DMS79 treated with DMSO at 0.1 percent for 48 hours (cell line): ENCODE data around the gene RAB6B.

ENCODE experiments used
- DNase-seq: peaks from one replicate; lab custom pipeline; 2025; lab: John Stamatoyannopoulos, UW

RAB6B gene

DNA sequence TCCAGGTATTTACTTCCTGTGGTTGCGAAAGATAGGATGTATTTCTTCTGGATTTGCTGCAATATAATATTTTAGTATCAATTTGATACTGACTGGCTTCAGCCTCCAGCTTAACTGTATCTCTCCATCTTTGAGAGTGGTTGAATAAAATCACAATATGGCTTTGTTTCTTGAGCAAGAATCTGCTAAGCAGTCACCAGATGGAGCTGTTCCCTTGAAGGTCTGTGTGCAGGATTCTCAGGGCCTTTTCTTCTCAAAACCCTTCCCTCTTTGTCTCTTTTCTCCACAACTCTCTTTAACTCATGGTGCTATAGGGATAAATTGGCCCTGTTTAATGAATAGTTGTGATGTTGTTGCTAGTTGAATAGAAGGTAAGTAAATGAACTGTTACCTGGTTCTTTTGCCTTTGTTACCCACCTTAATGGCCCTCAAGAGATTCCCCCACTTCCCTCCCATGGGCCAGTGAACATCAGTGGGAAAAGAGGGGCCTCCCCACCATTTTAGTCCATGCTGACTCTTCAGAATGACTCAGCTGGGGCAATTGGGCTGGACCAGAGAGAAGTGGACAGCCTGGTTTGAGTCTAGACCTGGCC, 34.8 kb upstream of the RAB6B start:
- DNase-seq, result peak; percentile 65

- no peak for DNase-seq
These were observed 33.4 kb upstream of the RAB6B start for GRCh38 chr3:133928903-133929607.

DNA sequence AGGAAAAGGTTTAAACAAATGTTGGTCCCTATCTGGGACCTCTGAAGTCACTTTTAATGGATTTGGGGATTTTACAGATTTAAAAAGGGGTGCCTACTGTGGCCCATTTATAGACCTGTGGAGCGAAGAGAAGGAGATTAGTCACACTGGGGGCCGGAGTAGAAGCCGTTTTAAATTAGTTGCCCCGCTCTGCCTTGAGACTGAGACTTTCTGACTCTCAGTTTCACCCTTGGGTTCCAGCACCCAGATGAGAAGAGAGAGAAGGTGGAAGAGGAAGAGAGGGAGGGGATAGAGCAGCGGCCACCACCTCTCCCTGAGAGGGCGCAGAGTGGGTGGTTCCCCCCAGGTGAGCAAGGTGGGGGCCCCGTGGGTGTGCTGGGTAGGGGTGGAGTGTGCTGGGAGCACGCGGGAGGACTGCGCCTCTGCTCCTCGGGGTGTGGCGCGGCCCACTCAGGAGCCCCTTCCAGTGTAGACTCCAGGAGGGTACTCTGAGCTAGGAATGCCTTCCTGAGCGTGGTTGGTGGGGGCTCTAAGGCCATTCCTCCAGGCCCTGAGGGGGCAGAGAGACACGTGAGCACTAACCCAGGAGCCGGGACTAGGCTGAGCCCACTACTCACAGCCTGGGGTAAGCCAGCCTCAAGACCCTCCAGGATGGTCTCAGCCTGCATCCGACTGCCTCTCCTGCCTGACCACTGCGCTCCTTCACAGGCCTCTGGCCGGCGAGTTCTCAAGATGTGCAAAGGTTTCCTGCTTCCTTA, 32.6 kb upstream of the RAB6B start:
- DNase-seq, result no peak

GRCh38 chr3:133927540-133928066, 31.9 kb upstream of the RAB6B start:
- peak; percentile 49 for DNase-seq

DNA sequence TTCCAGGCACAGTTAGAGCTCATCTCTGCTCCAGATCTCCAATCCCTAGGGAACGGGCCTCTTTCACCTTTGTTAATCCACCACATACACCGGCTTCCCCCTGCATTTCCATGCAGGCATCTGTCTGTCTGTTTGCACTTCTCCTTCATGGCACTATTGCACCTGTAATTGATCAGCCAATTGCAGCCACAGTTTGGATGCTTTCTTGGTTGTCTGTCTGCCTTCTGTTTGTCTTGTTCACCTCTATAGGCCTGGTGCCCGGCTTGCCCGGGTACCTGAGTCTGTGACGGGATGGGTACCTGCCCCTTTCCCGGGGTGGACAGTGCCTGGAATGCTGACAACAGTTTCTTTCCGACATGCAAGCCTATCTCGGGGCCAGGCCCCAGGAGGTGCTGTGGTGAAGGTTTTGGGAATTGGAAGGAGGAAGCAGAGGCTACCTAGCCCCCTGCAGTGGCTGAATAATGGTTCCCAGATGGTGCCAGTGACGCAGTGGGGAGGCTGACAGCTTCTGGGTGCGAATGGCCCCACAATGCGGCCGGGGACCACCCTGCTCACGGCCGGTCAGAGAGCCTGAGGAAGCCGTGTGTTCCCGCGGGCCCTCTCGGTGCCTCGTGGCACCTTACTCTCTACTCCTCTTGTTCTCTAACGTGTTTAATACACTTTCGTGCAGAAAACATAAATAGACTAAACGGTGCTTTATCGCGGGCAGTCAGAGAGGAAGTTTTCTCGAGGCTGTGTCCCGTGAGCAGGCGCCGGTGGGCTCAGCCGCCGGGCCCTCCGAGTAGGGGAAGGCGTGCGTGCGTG, 31.3 kb upstream of the RAB6B start:
- no peak for DNase-seq

DNA sequence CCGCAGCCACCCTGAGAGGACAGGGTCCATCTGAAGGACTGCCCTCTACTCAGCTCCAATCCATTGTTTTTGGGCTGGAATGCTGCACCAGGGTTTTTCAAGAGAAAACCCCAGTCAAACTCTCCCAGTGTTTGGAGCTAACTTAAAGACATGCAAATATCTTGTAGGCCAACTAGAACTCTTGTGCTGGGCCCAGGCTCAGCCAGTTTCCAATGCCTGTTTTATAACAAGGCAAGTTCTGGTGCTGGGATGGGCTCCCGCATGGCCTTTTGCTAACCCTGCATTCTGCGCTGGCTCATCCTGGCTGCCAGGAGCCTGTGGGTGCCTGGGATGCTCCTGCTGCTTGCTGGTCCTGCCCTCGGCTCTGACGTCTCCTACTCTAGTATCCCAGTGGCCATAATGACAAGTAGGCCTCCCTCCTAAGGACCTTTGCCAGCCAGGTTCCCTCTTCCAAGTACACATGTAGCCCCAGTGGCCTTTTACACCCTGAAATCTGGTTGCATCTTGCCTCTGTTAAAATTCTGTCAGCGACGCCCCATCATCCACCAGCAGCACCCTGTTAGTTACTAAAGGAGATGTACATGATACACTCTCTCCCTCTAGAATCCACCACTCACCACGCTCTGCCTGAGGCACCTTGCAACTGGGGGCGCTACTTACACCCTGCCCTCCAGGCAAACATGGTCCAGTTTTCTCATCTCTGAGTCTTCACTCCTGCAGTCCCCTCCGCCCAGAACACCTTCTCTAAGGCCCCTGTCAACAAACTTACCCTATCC, 30.5 kb upstream of the RAB6B start:
- no peak for DNase-seq

DNA sequence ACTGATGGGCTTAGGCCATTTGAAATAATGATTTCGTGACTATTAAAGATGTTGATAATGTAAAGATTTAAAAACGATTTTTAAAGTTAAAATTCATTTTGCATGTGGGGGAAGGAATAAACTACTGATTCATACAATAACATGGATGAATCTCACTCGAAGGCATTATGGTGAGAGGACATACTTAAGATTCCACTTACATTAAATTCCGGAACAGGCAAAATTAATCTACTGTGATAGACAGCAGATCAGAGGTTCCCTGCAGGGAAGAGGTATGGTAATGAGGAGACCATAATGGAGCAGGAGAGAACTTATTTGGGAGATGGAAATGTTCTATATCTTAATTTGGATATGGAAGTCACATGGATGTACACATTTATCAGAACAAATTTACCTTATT, 28.4 kb upstream of the RAB6B start:
- DNase-seq, result no peak

GRCh38 chr3:133921592-133921991, 25.9 kb upstream of the RAB6B start:
- no peak for DNase-seq

- DNase-seq, result no peak
These were observed 21.5 kb upstream of the RAB6B start for GRCh38 chr3:133917144-133917543.

DNA sequence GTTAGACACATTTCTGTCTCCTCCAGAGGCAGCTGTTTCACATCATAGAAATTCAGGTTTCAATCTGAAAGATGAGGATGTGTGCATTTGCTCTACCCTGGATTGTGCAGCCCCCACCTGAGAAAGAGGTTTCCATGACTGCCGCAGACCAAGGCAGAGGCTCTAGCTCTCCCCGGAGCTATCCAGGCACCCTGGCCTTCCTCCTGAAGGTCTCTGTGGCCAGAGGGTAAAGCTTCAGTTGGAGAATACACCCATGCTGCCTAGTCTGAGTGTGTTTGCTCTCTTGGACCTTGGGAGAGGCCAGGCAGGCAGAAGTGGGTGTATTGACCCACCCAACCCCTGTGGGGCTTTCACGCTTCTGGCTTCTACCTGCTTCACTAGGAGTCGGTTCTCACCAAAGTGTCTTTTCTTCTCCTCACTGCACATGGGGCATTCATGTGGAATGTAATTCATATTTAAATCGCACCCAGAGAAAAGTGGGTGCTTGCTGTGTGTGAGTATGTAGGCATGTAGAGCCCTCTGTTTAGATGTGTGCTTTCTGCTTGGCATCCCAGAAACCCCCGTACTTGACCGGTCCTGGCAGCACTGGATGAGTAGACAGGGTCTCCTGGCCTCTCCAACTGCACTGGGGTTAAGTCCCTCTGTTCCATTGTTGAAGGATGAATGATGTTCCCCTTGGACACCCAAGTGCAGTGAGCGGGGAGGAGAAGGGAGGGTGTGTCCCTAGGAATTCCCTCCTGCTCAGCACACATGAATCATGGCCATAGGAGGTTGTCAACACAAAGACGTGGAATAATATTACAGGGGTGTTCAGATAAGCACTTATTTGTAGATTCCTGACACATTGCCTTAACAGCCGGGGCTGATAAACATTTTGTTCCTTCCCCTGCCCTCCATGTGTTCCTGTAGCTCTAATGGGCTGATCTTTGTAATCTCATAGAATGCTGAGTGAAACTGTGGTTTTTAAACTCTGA, 20.3 kb upstream of the RAB6B start:
- DNase-seq, result no peak

DNA sequence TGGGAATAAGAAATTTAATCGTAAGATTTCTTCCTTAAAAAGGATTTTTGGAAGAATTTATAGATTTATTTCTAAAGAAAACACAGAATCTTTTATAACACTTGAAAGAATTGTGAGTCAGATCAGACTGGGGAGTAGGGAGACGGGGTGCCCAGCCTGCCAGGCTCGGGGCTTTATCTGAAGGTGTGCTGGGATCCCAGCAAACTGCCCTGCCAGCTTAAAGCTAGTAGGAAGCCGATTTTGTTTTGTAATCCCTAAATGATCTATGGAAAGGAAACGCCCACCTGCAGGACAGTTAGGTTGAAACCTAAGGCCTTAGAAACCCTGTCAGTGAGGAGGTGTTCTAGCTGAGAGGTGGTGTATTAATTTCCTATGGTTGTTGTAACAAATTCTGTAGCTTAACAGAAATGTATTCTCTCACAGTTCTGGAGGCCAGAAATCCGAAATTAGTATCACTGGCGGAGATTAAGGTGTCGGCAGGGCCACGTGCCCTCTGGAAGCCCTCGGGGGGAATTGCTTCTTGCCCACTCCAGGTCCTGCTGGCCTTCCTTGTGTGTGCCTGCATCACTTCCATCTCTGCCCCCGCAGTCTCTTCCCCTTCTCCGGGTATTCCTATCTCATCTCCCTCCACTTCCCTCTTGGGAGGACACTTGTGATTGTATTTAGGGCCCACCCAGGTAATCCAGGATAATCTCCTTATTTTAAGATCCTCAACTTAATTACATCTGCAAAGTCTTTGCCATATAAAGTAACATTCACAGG, 19.3 kb upstream of the RAB6B start:
- no peak for DNase-seq

DNA sequence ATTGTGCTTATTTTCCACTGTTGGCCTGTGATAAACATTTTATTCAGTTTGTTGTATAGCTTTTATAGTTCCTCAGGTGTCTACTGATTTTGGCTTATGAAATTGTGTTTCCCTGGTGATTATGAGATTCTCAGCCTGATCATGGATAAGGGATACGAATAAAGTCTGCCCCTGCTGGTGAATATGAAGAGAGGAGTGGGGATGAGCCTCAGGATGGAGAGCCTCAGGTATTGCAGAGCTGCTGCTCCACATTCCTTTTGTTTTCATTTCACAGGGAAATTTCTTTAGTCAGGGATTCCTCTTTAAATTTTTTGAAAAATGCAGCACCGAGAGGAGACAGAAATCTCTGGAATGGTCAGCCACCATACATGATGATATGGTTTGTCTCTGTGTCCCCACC, 14.7 kb upstream of the RAB6B start:
- no peak for DNase-seq

DNA sequence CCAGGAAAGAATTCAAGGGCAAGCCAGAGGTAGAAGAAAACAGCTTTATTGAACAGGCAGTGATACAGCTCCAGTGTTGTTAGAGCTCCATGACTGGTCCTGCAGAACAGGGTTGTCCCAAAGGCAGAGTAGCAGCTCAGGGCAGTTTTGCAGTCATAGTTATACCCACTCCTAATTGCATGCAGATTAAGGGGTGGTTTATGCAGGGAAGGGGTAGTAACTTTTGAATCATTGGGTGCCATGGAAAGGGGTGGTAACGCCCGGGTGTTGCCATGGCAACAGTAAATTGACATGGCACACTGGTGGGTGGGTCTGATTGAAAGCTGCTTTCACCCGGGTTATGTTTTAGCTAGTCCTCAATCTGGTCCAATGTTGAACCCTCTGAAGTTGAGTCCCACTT, 9.7 kb upstream of the RAB6B start:
- no peak for DNase-seq

DNA sequence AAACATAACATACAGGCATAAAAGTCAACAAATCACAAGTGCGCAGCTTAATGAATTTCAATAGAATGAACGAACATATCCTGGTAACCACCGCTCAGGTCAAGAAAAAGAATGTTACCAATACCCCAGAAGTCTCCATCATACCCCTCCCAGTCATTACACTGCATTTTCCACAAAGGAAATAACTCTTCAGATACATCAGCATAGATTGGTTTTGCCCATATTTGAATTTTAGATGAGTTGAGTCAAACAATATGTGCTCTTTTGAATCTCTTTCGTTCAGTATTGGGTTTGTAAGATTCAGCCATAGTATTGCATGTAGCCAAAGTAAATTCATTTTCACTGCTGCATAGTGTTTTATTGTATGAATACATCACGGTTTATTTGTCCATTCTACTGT, 6.2 kb upstream of the RAB6B start:
- DNase-seq, result no peak

- no peak for DNase-seq
These were observed 5.4 kb upstream of the RAB6B start for GRCh38 chr3:133901083-133901482.

DNA sequence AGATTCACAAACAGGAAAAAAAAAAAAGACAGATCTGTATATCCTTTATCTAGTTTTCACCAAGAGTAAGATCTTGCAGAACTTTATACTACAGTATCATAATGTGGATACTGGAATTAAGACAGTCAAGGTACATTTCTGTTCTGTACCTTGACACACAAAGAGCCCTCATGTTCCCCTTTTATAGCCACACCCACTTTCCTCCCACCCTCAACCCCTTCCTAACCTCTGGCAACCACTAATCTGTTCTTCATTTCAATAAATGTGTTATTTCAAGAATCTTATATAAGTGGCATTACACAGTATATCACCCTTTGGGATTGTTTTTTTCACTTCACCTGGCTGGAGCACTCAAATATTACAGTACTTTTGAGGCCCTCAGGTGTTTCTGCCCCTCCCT, 3.6 kb upstream of the RAB6B start:
- DNase-seq, result no peak

GRCh38 chr3:133897547-133897946, 1.9 kb upstream of the RAB6B start:
- no peak for DNase-seq

DNA sequence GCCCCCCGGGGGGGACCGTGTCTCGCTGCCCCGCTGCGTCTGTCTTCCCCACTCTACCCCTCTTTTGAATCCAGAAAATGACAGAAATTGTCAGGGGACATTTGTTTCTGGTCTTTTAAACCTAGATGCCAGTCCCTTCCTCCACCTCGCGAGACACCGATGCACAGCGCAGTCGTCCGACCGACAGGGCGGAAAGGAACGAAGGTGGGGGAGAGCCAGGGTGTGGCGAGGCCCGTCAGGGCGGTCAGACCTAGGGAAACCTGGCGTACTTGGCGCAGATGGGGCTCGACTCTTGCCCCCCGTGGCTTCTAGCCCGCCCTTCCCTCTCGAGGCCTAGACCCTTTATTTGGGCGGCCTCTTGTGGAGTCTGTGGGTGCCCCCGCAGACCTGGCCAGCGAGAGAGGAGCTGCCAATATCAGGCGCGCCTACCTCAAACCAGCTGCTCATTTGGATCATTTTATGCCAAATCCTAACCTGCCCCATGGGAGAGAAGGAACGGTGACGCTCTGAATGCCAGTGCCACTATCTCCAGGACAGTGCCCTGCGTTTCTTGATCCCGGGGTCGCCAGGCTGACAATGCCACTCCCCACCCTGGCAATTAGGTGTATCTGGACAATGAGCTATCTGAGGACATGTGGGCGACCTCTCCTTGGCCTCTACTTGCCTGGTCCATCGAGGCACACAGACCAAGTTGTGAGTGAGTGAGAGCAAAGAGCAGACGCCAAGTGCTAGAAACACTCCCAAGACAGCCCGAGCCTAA, 500 bp upstream of the RAB6B start:
- DNase-seq, result peak; percentile 33
